HG02938 (cell line): ENCODE results near the gene NHERF1.

ENCODE experiments used
- ATAC-seq: cut with Tn5 transposase; IDR thresholded peaks from one replicate; pipeline ENCODE4 v1.9.1; 2021; ENCODE audit warnings: mild to moderate bottlenecking, moderate library complexity; ENCODE audit not compliant: unreplicated experiment

NHERF1 gene

GRCh38 chr17:74782571-74782970 lies 34.1 kb downstream of the NHERF1 start:
- ATAC-seq = no peak

GRCh38 chr17:74784125-74784810 lies 35.8 kb downstream of the NHERF1 start:
- no peak for ATAC-seq

GRCh38 chr17:74785096-74785980 lies 36.9 kb downstream of the NHERF1 start:
- ATAC-seq = no peak

- no peak for ATAC-seq
These were observed 37.5 kb downstream of the NHERF1 start for GRCh38 chr17:74785981-74786360.

GRCh38 chr17:74786431-74787055 lies 38.1 kb downstream of the NHERF1 start:
- ATAC-seq = no peak

- no peak for ATAC-seq
These were observed 42.0 kb downstream of the NHERF1 start for GRCh38 chr17:74790161-74791058.

GRCh38 chr17:74792586-74793105 lies 44.2 kb downstream of the NHERF1 start:
- ATAC-seq = no peak

GRCh38 chr17:74795327-74796020 lies 47.0 kb downstream of the NHERF1 start:
- ATAC-seq = no peak

GRCh38 chr17:74796211-74796610 lies 47.8 kb downstream of the NHERF1 start:
- no peak for ATAC-seq

- no peak for ATAC-seq
These were observed 48.4 kb downstream of the NHERF1 start for GRCh38 chr17:74796866-74797265.

- ATAC-seq = no peak
These were observed 49.4 kb downstream of the NHERF1 start for GRCh38 chr17:74797824-74798223.

- ATAC-seq = no peak
These were observed 49.8 kb downstream of the NHERF1 start for GRCh38 chr17:74798239-74798707.

GRCh38 chr17:74799097-74799496 lies 50.7 kb downstream of the NHERF1 start:
- no peak for ATAC-seq

GRCh38 chr17:74800531-74800930 lies 52.1 kb downstream of the NHERF1 start:
- ATAC-seq = no peak

GRCh38 chr17:74801896-74802295 lies 53.5 kb downstream of the NHERF1 start:
- ATAC-seq = no peak

- no peak for ATAC-seq
These were observed 55.0 kb downstream of the NHERF1 start for GRCh38 chr17:74803388-74803930.

GRCh38 chr17:74803971-74804370 lies 55.5 kb downstream of the NHERF1 start:
- no peak for ATAC-seq

- ATAC-seq = no peak
These were observed 56.3 kb downstream of the NHERF1 start for GRCh38 chr17:74804683-74805082.

GRCh38 chr17:74805591-74805991 lies 57.2 kb downstream of the NHERF1 start:
- no peak for ATAC-seq
